HG03045 (cell line): Measurements from ENCODE around the gene VASH2.
"Not testable (repeated sequence)": the region's sequence is repeated elsewhere in the genome, so short reads cannot be mapped to it uniquely, and the experiment has no call there.

Source experiments
- ATAC-seq: cut with Tn5 transposase; IDR thresholded peaks from one replicate; pipeline ENCODE4 v1.9.1; 2021; ENCODE audit warnings: mild to moderate bottlenecking, moderate library complexity; ENCODE audit not compliant: unreplicated experiment

VASH2 gene

DNA sequence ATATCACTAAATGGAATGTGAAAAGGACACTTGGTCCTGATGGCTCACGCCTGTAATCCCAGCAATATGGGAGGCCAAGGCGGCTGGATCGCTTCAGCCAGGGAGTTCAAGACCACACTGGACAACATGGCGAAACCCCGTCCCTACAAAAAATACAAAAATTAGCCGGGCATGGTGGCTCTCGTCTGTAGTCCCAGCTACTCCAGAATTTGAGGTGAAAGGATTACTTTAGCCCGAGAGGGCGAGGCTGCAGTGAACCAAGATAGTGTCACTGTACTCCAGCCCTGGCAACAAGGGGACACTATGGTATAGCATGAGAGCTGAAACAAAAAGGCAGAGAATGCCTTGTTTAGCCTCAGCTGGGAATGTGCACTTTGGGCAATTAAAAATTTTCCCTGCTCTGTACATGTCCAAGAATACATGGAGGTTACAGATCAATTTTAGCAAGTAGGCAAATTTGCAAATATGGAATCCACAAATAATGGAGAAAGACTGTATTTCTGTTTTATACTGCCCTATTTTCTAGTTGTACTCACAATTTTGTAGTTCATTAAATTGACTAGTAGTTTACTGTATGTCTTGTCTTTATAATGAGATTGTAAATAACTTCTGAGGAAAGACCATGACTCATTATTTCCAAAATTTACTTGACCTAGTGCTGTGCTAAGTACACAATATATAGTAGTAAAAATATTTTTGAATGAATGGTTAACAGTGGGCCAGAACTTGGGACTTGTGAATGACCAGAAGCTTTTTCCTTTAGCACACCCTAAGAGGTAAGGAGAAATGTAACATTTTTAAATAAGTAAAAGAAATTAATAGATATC, 67.3 kb downstream of the VASH2 start:
- ATAC-seq: no peak

DNA sequence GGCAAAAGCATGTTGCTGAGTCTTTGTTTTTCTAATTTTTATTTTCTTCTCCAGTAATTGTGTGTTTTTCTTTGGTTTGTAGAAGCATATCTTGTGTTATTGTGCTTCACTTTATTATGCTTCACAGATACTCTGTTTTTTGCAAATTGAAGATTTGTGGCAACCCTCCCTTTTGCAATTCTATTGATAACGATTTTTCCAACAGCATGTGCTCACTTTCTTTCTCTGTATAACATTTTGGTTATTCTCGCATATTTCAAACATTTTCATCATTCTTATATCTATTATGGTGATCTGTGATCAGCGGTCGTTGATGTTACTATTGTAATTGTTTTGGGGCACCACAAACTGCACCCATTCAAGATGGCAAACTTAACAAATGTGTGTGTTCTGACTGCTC, 69.1 kb downstream of the VASH2 start:
- ATAC-seq: no peak

DNA sequence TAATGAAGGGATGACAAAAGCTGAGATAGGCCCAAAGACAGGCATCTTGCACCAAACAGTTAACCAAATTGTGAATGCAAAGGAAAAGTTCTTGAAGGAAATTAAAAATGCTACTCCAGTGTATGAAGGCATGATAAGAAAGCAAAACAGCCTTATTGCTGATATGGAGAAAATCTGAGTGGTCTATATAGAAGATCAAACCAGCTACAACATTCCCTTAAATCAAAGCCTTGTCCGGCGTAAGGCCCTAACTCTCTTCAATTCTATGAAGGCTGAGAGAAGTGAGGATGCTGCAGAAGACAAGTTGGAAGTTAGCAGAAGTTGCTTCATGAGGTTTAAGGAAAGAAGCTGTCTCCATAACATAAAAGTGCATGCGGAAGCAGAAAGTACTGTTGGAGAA, 69.7 kb downstream of the VASH2 start:
- no peak for ATAC-seq

DNA sequence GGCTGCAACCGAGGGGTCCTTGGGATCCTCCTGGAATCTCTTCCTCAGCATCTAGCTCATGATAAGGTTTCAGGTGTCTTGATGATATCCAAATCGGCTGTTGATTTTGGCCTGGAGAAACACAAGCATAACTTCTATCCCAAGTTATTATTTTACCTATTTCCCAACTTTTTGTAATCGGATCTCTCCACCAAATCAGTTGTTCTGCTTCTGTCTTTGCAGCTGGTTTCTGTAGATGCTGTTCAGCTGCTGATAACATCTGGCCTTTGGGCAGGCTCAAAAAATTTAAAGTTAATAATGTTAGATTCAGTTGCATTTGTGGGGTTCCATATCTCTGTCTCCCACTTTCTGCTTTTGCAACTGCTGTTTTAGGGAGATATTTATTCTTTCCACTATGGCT, 76.7 kb downstream of the VASH2 start:
- not testable (repeated sequence) for ATAC-seq

DNA sequence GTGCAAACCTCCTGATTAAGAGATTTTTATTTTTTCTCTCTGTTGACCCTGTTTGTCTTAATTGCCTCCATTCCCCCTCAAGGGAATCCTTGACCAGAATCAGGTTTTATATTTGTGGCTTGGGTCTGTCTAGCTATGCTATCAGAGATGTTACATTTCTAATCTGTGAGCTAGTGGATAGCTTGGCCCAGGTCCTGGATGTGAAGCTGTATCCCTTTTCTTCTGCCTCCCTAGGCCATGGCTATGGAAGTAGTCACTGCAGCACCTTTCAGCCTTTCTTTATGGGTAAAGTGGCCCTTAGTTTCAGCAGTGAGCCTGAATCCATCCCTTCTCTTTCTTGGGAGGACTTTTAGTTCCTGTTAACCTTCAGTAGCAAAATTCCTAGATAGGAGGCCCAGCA, 82.3 kb downstream of the VASH2 start:
- no peak for ATAC-seq

DNA sequence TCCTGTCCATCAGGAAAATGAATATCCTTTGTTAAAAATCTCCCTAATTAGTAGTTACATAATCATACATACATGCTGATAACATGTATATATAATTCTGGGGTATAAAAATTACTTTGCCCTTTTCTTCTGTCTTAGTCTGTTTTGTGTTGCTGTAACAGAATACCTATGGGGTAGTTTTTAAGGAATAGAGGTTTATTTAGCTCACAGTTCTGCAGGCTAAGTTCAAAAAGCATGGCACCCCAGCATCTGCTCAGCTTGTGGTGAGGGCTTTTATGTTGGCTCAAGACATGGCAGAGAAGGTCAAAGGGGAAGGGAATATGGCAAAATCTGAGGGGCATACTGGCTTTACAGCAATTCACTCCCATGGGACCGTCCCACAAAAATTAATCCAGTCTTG, 84.4 kb downstream of the VASH2 start:
- no peak for ATAC-seq

DNA sequence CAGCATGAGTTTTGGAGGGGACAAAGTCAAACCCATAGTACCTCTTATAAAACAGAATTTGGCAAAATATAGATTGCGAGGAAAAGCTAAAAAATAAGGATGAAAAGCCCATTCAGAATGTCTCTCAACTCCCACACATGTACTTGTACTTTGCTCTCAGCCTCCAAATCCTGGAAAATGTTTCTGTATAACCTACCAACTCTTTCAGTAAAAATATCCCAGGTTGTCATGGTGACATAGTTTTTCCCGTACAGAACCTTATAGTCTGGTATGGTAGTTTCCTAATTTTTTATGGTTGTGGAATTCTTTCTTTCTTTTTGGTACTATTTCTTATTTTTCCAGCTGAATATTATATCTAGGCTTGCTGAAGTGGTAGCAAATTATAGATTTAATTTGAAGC, 85.2 kb downstream of the VASH2 start:
- no peak for ATAC-seq
